ENCODE measurements around the gene CD3E. TPM values are rescaled to one million over a fixed set of nuclear protein-coding genes. Genes with fewer than 3 reads are reported as not detected.

The CD3E gene
- total and polyA plus RNA-seq, 9 of the 15 experiments (the other 6 are each of a cell fraction or from before 2014, with no cell fraction given) = 0.07 to 0.62 (median 0.19) TPM; not detected in 5

- Histone ChIP-seq H3K9ac (ENCODE audit: insufficient read depth in 1 of 2, low read depth in 2 of 2, low read length in 2 of 2) (no peak overlapping the region), H3K36me3 (ENCODE audit: control insufficient read depth, insufficient read depth, low read length) (no peaks in the 10 kb centered on the region), H4K20me1 (replicated peaks; ENCODE audit: control insufficient read depth, insufficient read depth, low read length) (no peaks in the 10 kb centered on the region), H3K9me1 (ENCODE audit: control insufficient read depth, insufficient read depth, low read length) (no peaks in the 10 kb centered on the region), H3K4me1 (replicated peaks in 1 of 2; ENCODE audit: control insufficient read depth in 2 of 2, insufficient read depth in 2 of 2, low read length in 2 of 2) (peaks cover 0 to 2% of the 10 kb centered on the region in 2 experiments; a peak in 1 of 5 replicates), H3K27me3 (ENCODE audit: control insufficient read depth in 2 of 2, insufficient read depth in 2 of 2, low read length in 2 of 2) (no peaks in the 10 kb centered on the region), H3K9me3 (replicated peaks; ENCODE audit: control insufficient read depth, insufficient read depth, low read depth, low read length) (no peaks in the 10 kb centered on the region), H2AFZ (ENCODE audit: low read depth, low read length) (no peak overlapping the region), H3K4me3 (no peak overlapping the region), H3K4me2 (ENCODE audit: insufficient read depth, low read length) (no peak overlapping the region), H3K79me2 (ENCODE audit: control insufficient read depth, insufficient read depth, low read length) (no peaks in the 10 kb centered on the region), H3K27ac (ENCODE audit: extremely low read depth, low read depth, low read length) (no peak overlapping the region)
- TF ChIP-seq SAP30 (IDR thresholded peaks at IDR 0.05; ENCODE audit: borderline replicate concordance, insufficient read depth, low read depth, low read length, poor library complexity, severe bottlenecking) = no peak
- TF ChIP-seq RBM25 (IDR thresholded peaks at IDR 0.05; ENCODE audit: low read depth, low read length, severe bottlenecking) = peak; percentile 55
- no peak; the same call in 1 of the 2 replicates for TF ChIP-seq ZNF512 (tag; IDR thresholded peaks at IDR 0.05)
- no peak for TF ChIP-seq HNRNPH1 (optimal IDR thresholded peaks at IDR 0.05; ENCODE audit: low read depth, low read length)
- 0 out of 2 replicates have a peak, but pooled peaks have one; percentile 25 for TF ChIP-seq BCOR (IDR thresholded peaks at IDR 0.05)
- no peak for TF ChIP-seq GTF2E2 (tag; IDR thresholded peaks at IDR 0.05)
- TF ChIP-seq ZNF146 (CRISPR knock-in tag; IDR thresholded peaks at IDR 0.05; ENCODE audit: unreplicated experiment) = peak; percentile 89
- ATAC-seq = no peak
- no peak for DNase-seq (ENCODE audit: extremely low read depth in 1 of 4, low spot score in 3 of 4)
- FAIRE-seq = no peak
- in situ Hi-C loops (cut with MboI) = no loop called here
- no TSS peak for BruUV-seq (replicated peaks)
- CTCF ChIA-PET (ENCODE audit: low intra/inter-chr PET ratio) = no interaction called here
- intact Hi-C loops (cut with micrococcal nuclease) = no loop called here
- POLR2A ChIA-PET = no interaction called here
Measured at GRCh38 chr11:118328745-118329144, 24.2 kb downstream of the CD3E start.

All from K562 (cell line).